Measurements from ENCODE around the gene ALDH1A2.

ALDH1A2 gene

DNA sequence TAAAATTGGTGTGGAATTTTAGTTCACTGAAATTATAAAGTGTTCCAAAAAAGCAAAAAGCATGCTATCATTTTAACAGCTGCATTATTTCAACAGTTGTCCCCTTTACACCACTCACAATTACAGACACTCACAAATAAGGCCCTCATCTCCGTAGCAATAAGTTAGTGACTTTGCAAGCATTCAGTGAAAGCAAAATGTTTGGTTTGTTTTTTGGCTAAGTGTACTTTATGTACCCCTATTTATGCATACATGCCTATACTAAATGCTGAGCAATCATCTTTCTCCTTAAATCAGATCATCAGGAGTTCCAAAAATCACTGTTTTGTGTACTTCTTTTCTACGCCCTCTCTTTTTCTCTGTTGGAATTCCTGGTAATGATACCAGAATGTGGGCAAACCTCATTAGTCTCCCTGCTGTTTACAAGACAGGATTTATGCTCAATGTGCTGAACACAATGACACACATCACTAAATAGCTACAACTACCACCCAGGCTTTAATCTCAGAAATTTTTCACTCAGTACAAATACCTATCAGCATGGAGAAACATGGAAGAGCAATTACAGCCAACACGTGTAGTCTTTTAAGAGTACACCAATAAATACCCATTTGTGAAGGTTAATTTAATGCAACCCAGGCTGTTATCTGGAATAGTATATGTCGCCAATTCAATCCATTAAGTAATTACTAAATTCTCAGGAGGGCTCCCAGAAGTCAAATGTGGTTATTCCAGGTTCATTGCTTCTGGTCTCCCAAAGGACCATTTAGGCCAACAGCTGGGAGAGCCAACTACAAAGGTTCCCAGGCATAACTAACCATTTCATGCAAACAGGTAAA, 12.0 kb downstream of the ALDH1A2 start (continued):
- TF ChIP-seq MEIS1 (CRISPR knock-in tag; IDR thresholded peaks at IDR 0.05; ENCODE audit: borderline replicate concordance) (no peak), ZNF48 (tag by site-specific recombination; IDR thresholded peaks at IDR 0.05) (no peak), ZSCAN16 (tag by site-specific recombination; IDR thresholded peaks at IDR 0.05) (no peak), ZNF747 (tag by site-specific recombination; IDR thresholded peaks at IDR 0.05) (no peak), ZNF701 (tag by site-specific recombination; IDR thresholded peaks at IDR 0.05) (no peak), ZNF23 (tag by site-specific recombination; IDR thresholded peaks at IDR 0.05; ENCODE audit: borderline replicate concordance) (no peak), ZNF621 (tag by site-specific recombination; IDR thresholded peaks at IDR 0.05) (no peak), MZF1 (tag by site-specific recombination; IDR thresholded peaks at IDR 0.05; ENCODE audit: borderline replicate concordance) (no peak; the same call in 1 of the 2 replicates), SCRT2 (tag by site-specific recombination; IDR thresholded peaks at IDR 0.05) (0 out of 2 replicates have a peak, but pooled peaks have one; percentile 9), ZNF707 (tag by site-specific recombination; IDR thresholded peaks at IDR 0.05) (no peak), BCL11A (tag by site-specific recombination; IDR thresholded peaks at IDR 0.05; ENCODE audit: low read depth) (peak; percentile 66; the same call in 1 of the 2 replicates), ZNF394 (tag by site-specific recombination; IDR thresholded peaks at IDR 0.05; ENCODE audit: borderline replicate concordance) (no peak), PRDM1 (tag by site-specific recombination; IDR thresholded peaks at IDR 0.05) (no peak), ZBTB7A (tag by site-specific recombination; IDR thresholded peaks at IDR 0.05; ENCODE audit: low read depth) (no peak)
- TF ChIP-seq, protein P1, sequence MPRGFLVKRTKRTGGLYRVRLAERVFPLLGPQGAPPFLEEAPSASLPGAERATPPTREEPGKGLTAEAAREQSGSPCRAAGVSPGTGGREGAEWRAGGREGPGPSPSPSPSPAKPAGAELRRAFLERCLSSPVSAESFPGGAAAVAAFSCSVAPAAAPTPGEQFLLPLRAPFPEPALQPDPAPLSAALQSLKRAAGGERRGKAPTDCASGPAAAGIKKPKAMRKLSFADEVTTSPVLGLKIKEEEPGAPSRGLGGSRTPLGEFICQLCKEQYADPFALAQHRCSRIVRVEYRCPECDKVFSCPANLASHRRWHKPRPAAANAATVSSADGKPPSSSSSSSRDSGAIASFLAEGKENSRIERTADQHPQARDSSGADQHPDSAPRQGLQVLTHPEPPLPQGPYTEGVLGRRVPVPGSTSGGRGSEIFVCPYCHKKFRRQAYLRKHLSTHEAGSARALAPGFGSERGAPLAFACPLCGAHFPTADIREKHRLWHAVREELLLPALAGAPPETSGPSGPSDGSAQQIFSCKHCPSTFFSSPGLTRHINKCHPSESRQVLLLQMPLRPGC (tag by site-specific recombination; IDR thresholded peaks at IDR 0.05), result peak; percentile 84
- TF ChIP-seq, protein P2, sequence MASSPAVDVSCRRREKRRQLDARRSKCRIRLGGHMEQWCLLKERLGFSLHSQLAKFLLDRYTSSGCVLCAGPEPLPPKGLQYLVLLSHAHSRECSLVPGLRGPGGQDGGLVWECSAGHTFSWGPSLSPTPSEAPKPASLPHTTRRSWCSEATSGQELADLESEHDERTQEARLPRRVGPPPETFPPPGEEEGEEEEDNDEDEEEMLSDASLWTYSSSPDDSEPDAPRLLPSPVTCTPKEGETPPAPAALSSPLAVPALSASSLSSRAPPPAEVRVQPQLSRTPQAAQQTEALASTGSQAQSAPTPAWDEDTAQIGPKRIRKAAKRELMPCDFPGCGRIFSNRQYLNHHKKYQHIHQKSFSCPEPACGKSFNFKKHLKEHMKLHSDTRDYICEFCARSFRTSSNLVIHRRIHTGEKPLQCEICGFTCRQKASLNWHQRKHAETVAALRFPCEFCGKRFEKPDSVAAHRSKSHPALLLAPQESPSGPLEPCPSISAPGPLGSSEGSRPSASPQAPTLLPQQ (tag by site-specific recombination; IDR thresholded peaks at IDR 0.05), result no peak
- TF ChIP-seq, protein P3, sequence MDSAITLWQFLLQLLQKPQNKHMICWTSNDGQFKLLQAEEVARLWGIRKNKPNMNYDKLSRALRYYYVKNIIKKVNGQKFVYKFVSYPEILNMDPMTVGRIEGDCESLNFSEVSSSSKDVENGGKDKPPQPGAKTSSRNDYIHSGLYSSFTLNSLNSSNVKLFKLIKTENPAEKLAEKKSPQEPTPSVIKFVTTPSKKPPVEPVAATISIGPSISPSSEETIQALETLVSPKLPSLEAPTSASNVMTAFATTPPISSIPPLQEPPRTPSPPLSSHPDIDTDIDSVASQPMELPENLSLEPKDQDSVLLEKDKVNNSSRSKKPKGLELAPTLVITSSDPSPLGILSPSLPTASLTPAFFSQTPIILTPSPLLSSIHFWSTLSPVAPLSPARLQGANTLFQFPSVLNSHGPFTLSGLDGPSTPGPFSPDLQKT (IDR thresholded peaks at IDR 0.05; ENCODE audit: borderline replicate concordance, low read depth, low read length), result no peak
- TF ChIP-seq, protein P4, sequence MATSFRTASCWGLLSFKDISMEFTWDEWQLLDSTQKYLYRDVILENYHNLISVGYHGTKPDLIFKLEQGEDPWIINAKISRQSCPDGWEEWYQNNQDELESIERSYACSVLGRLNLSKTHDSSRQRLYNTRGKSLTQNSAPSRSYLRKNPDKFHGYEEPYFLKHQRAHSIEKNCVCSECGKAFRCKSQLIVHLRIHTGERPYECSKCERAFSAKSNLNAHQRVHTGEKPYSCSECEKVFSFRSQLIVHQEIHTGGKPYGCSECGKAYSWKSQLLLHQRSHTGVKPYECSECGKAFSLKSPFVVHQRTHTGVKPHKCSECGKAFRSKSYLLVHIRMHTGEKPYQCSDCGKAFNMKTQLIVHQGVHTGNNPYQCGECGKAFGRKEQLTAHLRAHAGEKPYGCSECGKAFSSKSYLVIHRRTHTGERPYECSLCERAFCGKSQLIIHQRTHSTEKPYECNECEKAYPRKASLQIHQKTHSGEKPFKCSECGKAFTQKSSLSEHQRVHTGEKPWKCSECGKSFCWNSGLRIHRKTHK (tag by site-specific recombination; IDR thresholded peaks at IDR 0.05), result no peak
- TF ChIP-seq, protein P5, sequence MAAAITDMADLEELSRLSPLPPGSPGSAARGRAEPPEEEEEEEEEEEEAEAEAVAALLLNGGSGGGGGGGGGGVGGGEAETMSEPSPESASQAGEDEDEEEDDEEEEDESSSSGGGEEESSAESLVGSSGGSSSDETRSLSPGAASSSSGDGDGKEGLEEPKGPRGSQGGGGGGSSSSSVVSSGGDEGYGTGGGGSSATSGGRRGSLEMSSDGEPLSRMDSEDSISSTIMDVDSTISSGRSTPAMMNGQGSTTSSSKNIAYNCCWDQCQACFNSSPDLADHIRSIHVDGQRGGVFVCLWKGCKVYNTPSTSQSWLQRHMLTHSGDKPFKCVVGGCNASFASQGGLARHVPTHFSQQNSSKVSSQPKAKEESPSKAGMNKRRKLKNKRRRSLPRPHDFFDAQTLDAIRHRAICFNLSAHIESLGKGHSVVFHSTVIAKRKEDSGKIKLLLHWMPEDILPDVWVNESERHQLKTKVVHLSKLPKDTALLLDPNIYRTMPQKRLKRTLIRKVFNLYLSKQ (tag by site-specific recombination; IDR thresholded peaks at IDR 0.05; ENCODE audit: borderline replicate concordance), result no peak
- TF ChIP-seq, protein P6, sequence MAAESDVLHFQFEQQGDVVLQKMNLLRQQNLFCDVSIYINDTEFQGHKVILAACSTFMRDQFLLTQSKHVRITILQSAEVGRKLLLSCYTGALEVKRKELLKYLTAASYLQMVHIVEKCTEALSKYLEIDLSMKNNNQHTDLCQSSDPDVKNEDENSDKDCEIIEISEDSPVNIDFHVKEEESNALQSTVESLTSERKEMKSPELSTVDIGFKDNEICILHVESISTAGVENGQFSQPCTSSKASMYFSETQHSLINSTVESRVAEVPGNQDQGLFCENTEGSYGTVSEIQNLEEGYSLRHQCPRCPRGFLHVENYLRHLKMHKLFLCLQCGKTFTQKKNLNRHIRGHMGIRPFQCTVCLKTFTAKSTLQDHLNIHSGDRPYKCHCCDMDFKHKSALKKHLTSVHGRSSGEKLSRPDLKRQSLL (tag by site-specific recombination; IDR thresholded peaks at IDR 0.05), result no peak
- TF ChIP-seq, protein P7, sequence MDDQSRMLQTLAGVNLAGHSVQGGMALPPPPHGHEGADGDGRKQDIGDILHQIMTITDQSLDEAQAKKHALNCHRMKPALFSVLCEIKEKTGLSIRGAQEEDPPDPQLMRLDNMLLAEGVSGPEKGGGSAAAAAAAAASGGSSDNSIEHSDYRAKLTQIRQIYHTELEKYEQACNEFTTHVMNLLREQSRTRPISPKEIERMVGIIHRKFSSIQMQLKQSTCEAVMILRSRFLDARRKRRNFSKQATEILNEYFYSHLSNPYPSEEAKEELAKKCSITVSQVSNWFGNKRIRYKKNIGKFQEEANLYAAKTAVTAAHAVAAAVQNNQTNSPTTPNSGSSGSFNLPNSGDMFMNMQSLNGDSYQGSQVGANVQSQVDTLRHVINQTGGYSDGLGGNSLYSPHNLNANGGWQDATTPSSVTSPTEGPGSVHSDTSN (CRISPR knock-in tag; IDR thresholded peaks at IDR 0.05), result no peak
- TF ChIP-seq, protein P8, sequence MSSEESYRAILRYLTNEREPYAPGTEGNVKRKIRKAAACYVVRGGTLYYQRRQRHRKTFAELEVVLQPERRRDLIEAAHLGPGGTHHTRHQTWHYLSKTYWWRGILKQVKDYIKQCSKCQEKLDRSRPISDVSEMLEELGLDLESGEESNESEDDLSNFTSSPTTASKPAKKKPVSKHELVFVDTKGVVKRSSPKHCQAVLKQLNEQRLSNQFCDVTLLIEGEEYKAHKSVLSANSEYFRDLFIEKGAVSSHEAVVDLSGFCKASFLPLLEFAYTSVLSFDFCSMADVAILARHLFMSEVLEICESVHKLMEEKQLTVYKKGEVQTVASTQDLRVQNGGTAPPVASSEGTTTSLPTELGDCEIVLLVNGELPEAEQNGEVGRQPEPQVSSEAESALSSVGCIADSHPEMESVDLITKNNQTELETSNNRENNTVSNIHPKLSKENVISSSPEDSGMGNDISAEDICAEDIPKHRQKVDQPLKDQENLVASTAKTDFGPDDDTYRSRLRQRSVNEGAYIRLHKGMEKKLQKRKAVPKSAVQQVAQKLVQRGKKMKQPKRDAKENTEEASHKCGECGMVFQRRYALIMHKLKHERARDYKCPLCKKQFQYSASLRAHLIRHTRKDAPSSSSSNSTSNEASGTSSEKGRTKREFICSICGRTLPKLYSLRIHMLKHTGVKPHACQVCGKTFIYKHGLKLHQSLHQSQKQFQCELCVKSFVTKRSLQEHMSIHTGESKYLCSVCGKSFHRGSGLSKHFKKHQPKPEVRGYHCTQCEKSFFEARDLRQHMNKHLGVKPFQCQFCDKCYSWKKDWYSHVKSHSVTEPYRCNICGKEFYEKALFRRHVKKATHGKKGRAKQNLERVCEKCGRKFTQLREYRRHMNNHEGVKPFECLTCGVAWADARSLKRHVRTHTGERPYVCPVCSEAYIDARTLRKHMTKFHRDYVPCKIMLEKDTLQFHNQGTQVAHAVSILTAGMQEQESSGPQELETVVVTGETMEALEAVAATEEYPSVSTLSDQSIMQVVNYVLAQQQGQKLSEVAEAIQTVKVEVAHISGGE (tag by site-specific recombination; conservative IDR thresholded peaks at IDR 0.05; ENCODE audit: low read depth), result no peak
- TF ChIP-seq, protein P9, sequence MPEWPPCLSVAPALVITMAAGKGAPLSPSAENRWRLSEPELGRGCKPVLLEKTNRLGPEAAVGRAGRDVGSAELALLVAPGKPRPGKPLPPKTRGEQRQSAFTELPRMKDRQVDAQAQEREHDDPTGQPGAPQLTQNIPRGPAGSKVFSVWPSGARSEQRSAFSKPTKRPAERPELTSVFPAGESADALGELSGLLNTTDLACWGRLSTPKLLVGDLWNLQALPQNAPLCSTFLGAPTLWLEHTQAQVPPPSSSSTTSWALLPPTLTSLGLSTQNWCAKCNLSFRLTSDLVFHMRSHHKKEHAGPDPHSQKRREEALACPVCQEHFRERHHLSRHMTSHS (tag by site-specific recombination; IDR thresholded peaks at IDR 0.05), result peak; percentile 51; the same call in 1 of the 2 replicates
